ENCODE measurements around the gene MYH11.
"Not testable (repeated sequence)": the region's sequence is repeated elsewhere in the genome, so short reads cannot be mapped to it uniquely, and the experiment has no call there.

The MYH11 gene

GRCh38 chr16:15792563-15792971, 64.3 kb downstream of the MYH11 start:
- Histone ChIP-seq H2BK15ac (replicated peaks; ENCODE audit: low read depth) (no peak overlapping the region), H3K9ac (ENCODE audit: low read length) (no peak overlapping the region), H3K4ac (ENCODE audit: low read depth, low read length) (no peak overlapping the region), H3K56ac (ENCODE audit: low read length) (no peak overlapping the region), H3K4me2 (ENCODE audit: low read length) (no peak overlapping the region), H3K18ac (ENCODE audit: low read length) (no peak overlapping the region), H3K36me3 (ENCODE audit: control insufficient read depth, insufficient read depth, low read length) (no peaks in the 10 kb centered on the region), H3K27me3 (ENCODE audit: insufficient read depth, low read length, poor library complexity) (no peaks in the 10 kb centered on the region), H2BK120ac (ENCODE audit: low read depth, low read length) (no peak overlapping the region), H3K4me3 (ENCODE audit: low read length) (no peak overlapping the region), H3K79me2 (ENCODE audit: control insufficient read depth, insufficient read depth, low read length) (no peaks in the 10 kb centered on the region), H3K23ac (ENCODE audit: low read length) (no peak overlapping the region), H3K4me1 (ENCODE audit: control insufficient read depth, low read depth, low read length) (no peaks in the 10 kb centered on the region), H4K5ac (ENCODE audit: low read length) (no peak overlapping the region), H2AK5ac (ENCODE audit: low read length) (no peak overlapping the region), H3K79me1 (ENCODE audit: low read length) (no peaks in the 10 kb centered on the region), H2BK5ac (ENCODE audit: low read length) (no peak overlapping the region), H4K8ac (ENCODE audit: low read depth, low read length) (no peak overlapping the region), H3K27ac (ENCODE audit: low read depth, low read length) (no peak overlapping the region)
- DNase-seq, result no peak
- no CpG with 5 or more reads among the region's 5 CpGs for WGBS (ENCODE audit: extremely low coverage, insufficient coverage, low lambda C conversion rate)

- Histone ChIP-seq H3K4ac (ENCODE audit: low read depth, low read length) (no peak overlapping the region), H3K23ac (ENCODE audit: low read length) (no peak overlapping the region), H4K8ac (ENCODE audit: low read depth, low read length) (no peak overlapping the region), H3K27ac (ENCODE audit: low read depth, low read length) (no peak overlapping the region), H3K4me2 (ENCODE audit: low read length) (no peak overlapping the region), H3K36me3 (ENCODE audit: control insufficient read depth, insufficient read depth, low read length) (no peaks in the 10 kb centered on the region), H3K18ac (ENCODE audit: low read length) (no peak overlapping the region), H3K79me2 (ENCODE audit: control insufficient read depth, insufficient read depth, low read length) (no peaks in the 10 kb centered on the region), H3K9ac (ENCODE audit: low read length) (no peak overlapping the region), H2BK5ac (ENCODE audit: low read length) (no peak overlapping the region), H2BK120ac (ENCODE audit: low read depth, low read length) (no peak overlapping the region), H4K5ac (ENCODE audit: low read length) (no peak overlapping the region), H2AK5ac (ENCODE audit: low read length) (no peak overlapping the region), H3K56ac (ENCODE audit: low read length) (no peak overlapping the region), H2BK15ac (replicated peaks; ENCODE audit: low read depth) (no peak overlapping the region), H3K79me1 (ENCODE audit: low read length) (no peaks in the 10 kb centered on the region), H3K27me3 (ENCODE audit: insufficient read depth, low read length, poor library complexity) (no peaks in the 10 kb centered on the region), H3K4me3 (ENCODE audit: low read length) (no peak overlapping the region), H3K4me1 (ENCODE audit: control insufficient read depth, low read depth, low read length) (no peaks in the 10 kb centered on the region)
- DNase-seq, result no peak
- WGBS (ENCODE audit: extremely low coverage, insufficient coverage, low lambda C conversion rate), result no CpG with 5 or more reads among the region's 4 CpGs
These were observed 66.4 kb downstream of the MYH11 start for GRCh38 chr16:15790458-15790857.

- H3K79me1 ChIP-seq (ENCODE audit: low read length); H3K79me2 ChIP-seq (ENCODE audit: control insufficient read depth, insufficient read depth, low read length); H3K36me3 ChIP-seq (ENCODE audit: control insufficient read depth, insufficient read depth, low read length); H3K56ac ChIP-seq (ENCODE audit: low read length); H3K18ac ChIP-seq (ENCODE audit: low read length); H3K4me3 ChIP-seq (ENCODE audit: low read length); H3K23ac ChIP-seq (ENCODE audit: low read length); H2BK15ac ChIP-seq (replicated peaks; ENCODE audit: low read depth); H3K27me3 ChIP-seq (ENCODE audit: insufficient read depth, low read length, poor library complexity); H3K9ac ChIP-seq (ENCODE audit: low read length); H2BK5ac ChIP-seq (ENCODE audit: low read length); H2AK5ac ChIP-seq (ENCODE audit: low read length); H4K8ac ChIP-seq (ENCODE audit: low read depth, low read length); H3K4me1 ChIP-seq (ENCODE audit: control insufficient read depth, low read depth, low read length); DNase-seq; H4K5ac ChIP-seq (ENCODE audit: low read length); H3K4me2 ChIP-seq (ENCODE audit: low read length); H3K4ac ChIP-seq (ENCODE audit: low read depth, low read length); H2BK120ac ChIP-seq (ENCODE audit: low read depth, low read length); H3K27ac ChIP-seq (ENCODE audit: low read depth, low read length): not testable (repeated sequence)
- no CpG with 5 or more reads among the region's 5 CpGs for WGBS (ENCODE audit: extremely low coverage, insufficient coverage, low lambda C conversion rate)
These were observed 67.0 kb downstream of the MYH11 start for GRCh38 chr16:15789816-15790215.

DNA sequence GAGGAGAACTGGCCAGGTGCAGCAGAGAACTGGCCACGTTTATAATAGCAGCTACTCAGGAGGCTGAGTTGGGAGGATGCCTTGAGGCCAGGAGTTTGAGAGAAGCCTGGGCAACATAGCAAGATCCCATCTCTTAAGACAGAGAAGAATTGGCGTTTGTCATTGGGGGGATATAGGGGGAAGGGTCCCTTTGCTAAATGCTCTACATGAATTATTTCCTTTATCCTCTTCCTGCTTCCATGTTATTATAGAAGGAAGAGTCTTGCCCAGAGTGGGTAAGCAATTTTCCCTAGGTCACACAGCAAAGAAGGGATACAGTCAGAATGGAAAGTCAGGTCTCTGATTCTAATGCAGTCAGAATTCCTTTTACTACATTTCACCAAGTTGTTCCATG, 68.0 kb downstream of the MYH11 start:
- Histone ChIP-seq H3K23ac (ENCODE audit: low read length) (no peak overlapping the region), H2AK5ac (ENCODE audit: low read length) (no peak overlapping the region), H2BK120ac (ENCODE audit: low read depth, low read length) (no peak overlapping the region), H3K9ac (ENCODE audit: low read length) (no peak overlapping the region), H2BK15ac (replicated peaks; ENCODE audit: low read depth) (no peak overlapping the region), H3K4me2 (ENCODE audit: low read length) (no peak overlapping the region), H4K8ac (ENCODE audit: low read depth, low read length) (no peak overlapping the region), H3K4me3 (ENCODE audit: low read length) (no peak overlapping the region), H3K36me3 (ENCODE audit: control insufficient read depth, insufficient read depth, low read length) (no peaks in the 10 kb centered on the region), H3K79me1 (ENCODE audit: low read length) (no peaks in the 10 kb centered on the region), H3K4ac (ENCODE audit: low read depth, low read length) (no peak overlapping the region), H2BK5ac (ENCODE audit: low read length) (no peak overlapping the region), H3K27me3 (ENCODE audit: insufficient read depth, low read length, poor library complexity) (no peaks in the 10 kb centered on the region), H3K79me2 (ENCODE audit: control insufficient read depth, insufficient read depth, low read length) (no peaks in the 10 kb centered on the region), H3K56ac (ENCODE audit: low read length) (no peak overlapping the region), H3K27ac (ENCODE audit: low read depth, low read length) (no peak overlapping the region), H4K5ac (ENCODE audit: low read length) (no peak overlapping the region), H3K18ac (ENCODE audit: low read length) (no peak overlapping the region), H3K4me1 (ENCODE audit: control insufficient read depth, low read depth, low read length) (no peaks in the 10 kb centered on the region)
- WGBS (ENCODE audit: extremely low coverage, insufficient coverage, low lambda C conversion rate), result no CpG with 5 or more reads among the region's 2 CpGs
- no peak for DNase-seq

DNA sequence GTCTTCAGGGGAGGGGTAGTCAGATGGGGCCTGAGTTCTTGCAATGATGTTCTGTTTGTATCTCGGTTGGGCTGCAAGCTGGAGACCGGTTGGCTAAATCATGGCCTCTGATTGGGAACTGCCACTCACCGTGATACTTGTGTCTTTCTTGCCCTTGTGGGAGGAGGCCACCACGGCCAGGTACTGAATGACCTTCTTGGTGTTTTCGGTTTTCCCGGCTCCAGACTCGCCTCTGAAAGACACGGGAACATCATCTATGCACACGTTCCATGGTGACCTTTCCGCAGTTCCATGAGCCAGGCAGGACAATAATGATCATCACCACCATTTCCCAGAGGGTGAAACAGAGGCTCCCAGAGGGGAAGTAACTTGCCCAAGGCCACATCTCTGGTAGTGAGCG, 70.3 kb downstream of the MYH11 start:
- no peak overlapping the region for H2AK5ac ChIP-seq (ENCODE audit: low read length)
- no peaks in the 10 kb centered on the region for H3K36me3 ChIP-seq (ENCODE audit: control insufficient read depth, insufficient read depth, low read length)
- H3K4me3 ChIP-seq (ENCODE audit: low read length), result no peak overlapping the region
- H3K79me1 ChIP-seq (ENCODE audit: low read length), result no peaks in the 10 kb centered on the region
- no peaks in the 10 kb centered on the region for H3K4me1 ChIP-seq (ENCODE audit: control insufficient read depth, low read depth, low read length)
- H2BK15ac ChIP-seq (replicated peaks; ENCODE audit: low read depth), result no peak overlapping the region
- no peak overlapping the region for H3K23ac ChIP-seq (ENCODE audit: low read length)
- no peak overlapping the region for H4K5ac ChIP-seq (ENCODE audit: low read length)
- DNase-seq, result no peak
- no peak overlapping the region for H2BK5ac ChIP-seq (ENCODE audit: low read length)
- H3K79me2 ChIP-seq (ENCODE audit: control insufficient read depth, insufficient read depth, low read length), result no peaks in the 10 kb centered on the region
- no peak overlapping the region for H3K56ac ChIP-seq (ENCODE audit: low read length)
- H3K27me3 ChIP-seq (ENCODE audit: insufficient read depth, low read length, poor library complexity), result no peaks in the 10 kb centered on the region
- H2BK120ac ChIP-seq (ENCODE audit: low read depth, low read length), result no peak overlapping the region
- no peak overlapping the region for H3K4ac ChIP-seq (ENCODE audit: low read depth, low read length)
- no peak overlapping the region for H3K18ac ChIP-seq (ENCODE audit: low read length)
- WGBS (ENCODE audit: extremely low coverage, insufficient coverage, low lambda C conversion rate), result no CpG with 5 or more reads among the region's 11 CpGs
- H3K27ac ChIP-seq (ENCODE audit: low read depth, low read length), result no peak overlapping the region
- no peak overlapping the region for H3K4me2 ChIP-seq (ENCODE audit: low read length)
- no peak overlapping the region for H3K9ac ChIP-seq (ENCODE audit: low read length)
- H4K8ac ChIP-seq (ENCODE audit: low read depth, low read length), result no peak overlapping the region

GRCh38 chr16:15785386-15786059, 71.3 kb downstream of the MYH11 start:
- Histone ChIP-seq H3K18ac (ENCODE audit: low read length) (no peak overlapping the region), H2BK120ac (ENCODE audit: low read depth, low read length) (no peak overlapping the region), H2AK5ac (ENCODE audit: low read length) (no peak overlapping the region), H2BK15ac (replicated peaks; ENCODE audit: low read depth) (no peak overlapping the region), H3K79me2 (ENCODE audit: control insufficient read depth, insufficient read depth, low read length) (no peaks in the 10 kb centered on the region), H3K23ac (ENCODE audit: low read length) (no peak overlapping the region), H3K27me3 (ENCODE audit: insufficient read depth, low read length, poor library complexity) (no peaks in the 10 kb centered on the region), H3K56ac (ENCODE audit: low read length) (no peak overlapping the region), H3K9ac (ENCODE audit: low read length) (no peak overlapping the region), H3K4me1 (ENCODE audit: control insufficient read depth, low read depth, low read length) (no peaks in the 10 kb centered on the region), H3K36me3 (ENCODE audit: control insufficient read depth, insufficient read depth, low read length) (no peaks in the 10 kb centered on the region), H3K79me1 (ENCODE audit: low read length) (no peaks in the 10 kb centered on the region), H2BK5ac (ENCODE audit: low read length) (no peak overlapping the region), H3K4me3 (ENCODE audit: low read length) (no peak overlapping the region), H3K4me2 (ENCODE audit: low read length) (no peak overlapping the region), H3K4ac (ENCODE audit: low read depth, low read length) (no peak overlapping the region), H3K27ac (ENCODE audit: low read depth, low read length) (no peak overlapping the region), H4K5ac (ENCODE audit: low read length) (no peak overlapping the region), H4K8ac (ENCODE audit: low read depth, low read length) (no peak overlapping the region)
- WGBS (ENCODE audit: extremely low coverage, insufficient coverage, low lambda C conversion rate), result no CpG with 5 or more reads among the region's 14 CpGs
- no peak for DNase-seq
